Muscle layer of colon (tissue), 2 donors: ENCODE data around the gene CACNA1H.
A peak's percentile ranks its signal among the peaks of the same experiment; 100 is the strongest.

ENCODE experiments used
- H3K27ac ChIP-seq: one replicate; pipeline ENCODE4 v1.7.0; 2013; ENCODE audit warnings: low read depth, mild to moderate bottlenecking, low read length, moderate library complexity
- H3K27me3 ChIP-seq, 2 donors: one replicate each; pipeline ENCODE4 v1.7.0; 2013; ENCODE audit warnings: low read length in 2 of 2, mild to moderate bottlenecking in 2 of 2; ENCODE audit not compliant: insufficient read depth in 2 of 2, control insufficient read depth in 1 of 2
- H3K36me3 ChIP-seq: one replicate; pipeline ENCODE4 v1.7.0; 2013; ENCODE audit warnings: mild to moderate bottlenecking, low read length; ENCODE audit not compliant: insufficient read depth
- H3K4me1 ChIP-seq: one replicate; pipeline ENCODE4 v1.7.0; 2013; ENCODE audit warnings: mild to moderate bottlenecking, low read length; ENCODE audit not compliant: insufficient read depth
- H3K4me3 ChIP-seq, 2 donors: one replicate each; pipeline ENCODE4 v1.7.0; 2013; ENCODE audit warnings: low read length in 2 of 2, low read depth in 1 of 2, mild to moderate bottlenecking in 1 of 2, moderate library complexity in 1 of 2
- H3K9ac ChIP-seq: one replicate; pipeline ENCODE4 v1.7.0; 2013; ENCODE audit warnings: low read length
- H3K9me3 ChIP-seq: one replicate; pipeline ENCODE4 v1.7.0; 2013; ENCODE audit warnings: mild to moderate bottlenecking, low read length
- donor health status: abdominal sarcoma.
- donor health status: Adenocarcinoma of cecum.

CACNA1H gene

GRCh38 chr16:1152651-1153259 lies at the start of gene CACNA1H:
CACNA1H (plus strand) TSS chr16:1153106; CDS start chr16:1153738, 632 bp downstream.
- Histone ChIP-seq H3K36me3 (no peaks in the 10 kb centered on the region), H3K27ac (peak within 1 kb of the TSS; percentile 60), H3K4me1 (peaks cover 26% of the 10 kb centered on the region), H3K27me3 (peaks cover 0 to 24% of the 10 kb centered on the region in 2 donors), H3K4me3 (peak within 1 kb of the TSS in 1 of 2 donors; percentile 32), H3K9ac (no peak within 1 kb of the TSS), H3K9me3 (no peaks in the 10 kb centered on the region)

GRCh38 chr16:1103636-1103980 lies 49.3 kb upstream of the CACNA1H start:
- Histone ChIP-seq H3K4me3 (no peak overlapping the region), H3K4me1 (no peaks in the 10 kb centered on the region), H3K9ac (no peak overlapping the region), H3K27ac (no peak overlapping the region), H3K36me3 (no peaks in the 10 kb centered on the region), H3K27me3 (peaks cover 4 to 64% of the 10 kb centered on the region in 2 donors), H3K9me3 (no peaks in the 10 kb centered on the region)

DNA sequence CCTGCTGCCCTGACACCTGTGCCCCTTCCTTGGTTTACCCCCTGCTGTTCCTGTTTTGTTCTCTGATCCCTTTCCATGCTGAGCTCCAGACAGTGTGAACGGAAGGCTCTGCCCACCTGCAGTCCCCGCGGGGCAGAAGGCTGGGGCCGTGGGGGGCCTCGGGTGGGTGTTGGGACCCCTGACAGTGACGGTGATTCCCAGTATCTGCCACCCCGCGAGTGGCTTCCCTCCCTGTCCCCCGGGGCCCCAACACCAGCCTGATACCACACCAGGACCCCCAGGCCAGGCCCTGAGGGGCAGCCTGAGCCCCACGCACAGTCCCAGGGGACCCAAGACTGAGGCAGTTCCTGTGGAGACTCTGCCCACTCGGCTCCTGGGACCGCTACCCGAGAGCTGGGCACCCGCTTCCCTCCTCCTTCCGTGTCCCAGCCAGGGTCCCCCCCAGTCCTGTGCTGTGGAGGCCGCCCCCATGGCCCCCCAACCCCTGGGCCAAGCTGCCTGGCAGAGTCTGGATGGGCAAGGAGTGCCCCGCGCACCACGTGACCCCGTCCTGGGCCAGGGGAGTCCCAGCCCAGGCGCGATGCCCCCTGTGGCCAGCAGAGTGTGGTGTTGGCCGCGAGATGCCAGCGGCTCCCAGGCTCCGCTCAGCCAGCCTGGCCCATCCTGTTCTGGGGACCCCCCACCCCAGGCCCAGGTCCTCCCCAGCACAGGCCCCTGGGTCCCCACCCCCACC lies 46.9 kb upstream of the CACNA1H start:
- H3K27me3 ChIP-seq = peaks cover 0 to 49% of the 10 kb centered on the region in 2 donors
- no peaks in the 10 kb centered on the region for H3K36me3 ChIP-seq
- H3K4me1 ChIP-seq = peaks cover 5% of the 10 kb centered on the region
- no peak overlapping the region for H3K4me3 ChIP-seq
- no peaks in the 10 kb centered on the region for H3K9me3 ChIP-seq
- H3K27ac ChIP-seq = no peak overlapping the region
- no peak overlapping the region for H3K9ac ChIP-seq

- Histone ChIP-seq H3K27me3 (peaks cover 0 to 43% of the 10 kb centered on the region in 2 donors), H3K27ac (no peak overlapping the region), H3K4me1 (peaks cover 5% of the 10 kb centered on the region), H3K9ac (no peak overlapping the region), H3K4me3 (no peak overlapping the region), H3K9me3 (no peaks in the 10 kb centered on the region), H3K36me3 (no peaks in the 10 kb centered on the region)
These were observed 46.2 kb upstream of the CACNA1H start for GRCh38 chr16:1106659-1107058.

- H3K27me3 ChIP-seq = peaks cover 0 to 38% of the 10 kb centered on the region in 2 donors
- no peaks in the 10 kb centered on the region for H3K9me3 ChIP-seq
- H3K27ac ChIP-seq = no peak overlapping the region
- H3K36me3 ChIP-seq = no peaks in the 10 kb centered on the region
- peaks cover 5% of the 10 kb centered on the region for H3K4me1 ChIP-seq
- no peak overlapping the region for H3K4me3 ChIP-seq
- H3K9ac ChIP-seq = no peak overlapping the region
These were observed 45.8 kb upstream of the CACNA1H start for GRCh38 chr16:1107141-1107540.

- peaks cover 0 to 36% of the 10 kb centered on the region in 2 donors for H3K27me3 ChIP-seq
These were observed 45.2 kb upstream of the CACNA1H start for GRCh38 chr16:1107731-1108130.

GRCh38 chr16:1108299-1109252 lies 44.3 kb upstream of the CACNA1H start:
- Histone ChIP-seq H3K9ac (no peak overlapping the region), H3K9me3 (no peaks in the 10 kb centered on the region), H3K27me3 (peaks cover 0 to 30% of the 10 kb centered on the region in 2 donors), H3K27ac (no peak overlapping the region), H3K4me1 (peaks cover 5% of the 10 kb centered on the region), H3K36me3 (no peaks in the 10 kb centered on the region), H3K4me3 (no peak overlapping the region)

More at GRCh38 chr16:1107731-1108130, 45.2 kb upstream of the CACNA1H start:
- H3K36me3 ChIP-seq = no peaks in the 10 kb centered on the region
- no peaks in the 10 kb centered on the region for H3K9me3 ChIP-seq
- no peak overlapping the region for H3K27ac ChIP-seq
- H3K4me3 ChIP-seq = no peak overlapping the region
- H3K4me1 ChIP-seq = peaks cover 5% of the 10 kb centered on the region
- H3K9ac ChIP-seq = no peak overlapping the region

- no peaks in the 10 kb centered on the region for H3K9me3 ChIP-seq
- H3K36me3 ChIP-seq = no peaks in the 10 kb centered on the region
- H3K9ac ChIP-seq = no peak overlapping the region
- peaks cover 5% of the 10 kb centered on the region for H3K4me1 ChIP-seq
- peaks cover 0 to 23% of the 10 kb centered on the region in 2 donors for H3K27me3 ChIP-seq
- H3K4me3 ChIP-seq = no peak overlapping the region
- no peak overlapping the region for H3K27ac ChIP-seq
These were observed 43.3 kb upstream of the CACNA1H start for GRCh38 chr16:1109648-1110047.

DNA sequence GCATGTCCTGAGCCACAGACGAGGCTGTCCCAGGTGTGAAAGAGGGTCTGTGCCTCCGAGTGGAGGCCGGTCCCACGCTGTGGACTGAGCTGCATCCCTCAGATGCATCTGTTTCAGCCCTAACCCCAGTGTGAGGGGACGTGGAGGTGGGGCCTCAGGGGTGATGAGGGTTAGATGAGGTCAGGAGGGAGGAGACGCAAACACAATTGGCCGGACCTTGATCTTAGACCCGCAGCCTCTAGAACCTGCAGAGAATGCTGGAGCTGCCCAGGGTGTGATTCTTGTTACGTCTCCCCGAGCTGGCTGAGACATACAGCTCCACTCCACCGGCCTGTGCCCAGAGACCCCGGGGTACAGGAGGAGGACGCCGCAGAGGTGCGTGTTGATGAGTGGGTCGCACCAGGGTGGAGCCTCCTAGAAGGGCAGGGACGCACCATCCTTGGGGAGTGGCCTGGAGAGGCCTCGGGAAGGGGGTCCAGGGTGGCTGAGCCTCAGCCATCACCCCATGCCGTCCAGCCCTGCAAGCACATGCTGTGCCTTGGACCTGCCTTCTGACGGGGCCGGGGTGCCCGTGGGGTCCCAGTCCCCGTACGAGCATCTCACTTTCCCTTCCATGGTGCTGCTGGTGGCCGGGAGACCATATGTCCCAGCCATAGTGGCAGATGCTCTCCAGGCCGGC lies 40.3 kb upstream of the CACNA1H start:
- Histone ChIP-seq H3K27ac (no peak overlapping the region), H3K4me1 (peaks cover 5% of the 10 kb centered on the region), H3K27me3 (peaks cover 0 to 9% of the 10 kb centered on the region in 2 donors), H3K9me3 (no peaks in the 10 kb centered on the region), H3K9ac (no peak overlapping the region), H3K36me3 (no peaks in the 10 kb centered on the region), H3K4me3 (no peak overlapping the region)

DNA sequence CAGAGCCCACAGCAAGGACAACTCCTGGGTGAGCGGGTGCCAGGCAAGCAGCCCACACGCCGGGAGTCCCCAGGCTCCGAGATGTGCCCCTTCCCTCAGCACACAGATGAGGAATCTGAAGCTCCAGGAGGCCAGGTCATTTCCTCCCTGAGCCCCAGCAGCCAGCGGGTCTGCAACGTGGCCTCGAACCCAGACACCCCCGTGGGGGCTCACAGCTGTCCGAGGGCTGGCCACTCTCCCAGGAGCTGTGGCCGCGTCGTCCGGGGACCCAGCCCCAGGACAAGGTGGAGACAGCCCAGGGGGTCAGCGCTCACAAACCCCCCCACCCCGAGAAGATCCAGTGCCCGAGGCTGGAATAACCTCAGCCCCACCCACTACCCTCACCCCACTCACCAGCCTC lies 39.4 kb upstream of the CACNA1H start:
- H3K9ac ChIP-seq = no peak overlapping the region
- H3K27me3 ChIP-seq = peaks cover 0 to under 1% of the 10 kb centered on the region in 2 donors
- no peaks in the 10 kb centered on the region for H3K36me3 ChIP-seq
- H3K9me3 ChIP-seq = no peaks in the 10 kb centered on the region
- H3K27ac ChIP-seq = no peak overlapping the region
- no peak overlapping the region for H3K4me3 ChIP-seq
- H3K4me1 ChIP-seq = peaks cover 5% of the 10 kb centered on the region
